Measurements from ENCODE around the gene SH2D3A. TPM values are rescaled to one million over a fixed set of nuclear protein-coding genes. Genes with fewer than 3 reads are reported as not detected.
A peak's percentile ranks its signal among the peaks of the same experiment; 100 is the strongest.

Gene SH2D3A
- total and polyA plus RNA-seq, 2 of the 8 experiments (the other 6 are each of a cell fraction or from before 2014, with no cell fraction given): 14.5 to 22.1 TPM

DNA sequence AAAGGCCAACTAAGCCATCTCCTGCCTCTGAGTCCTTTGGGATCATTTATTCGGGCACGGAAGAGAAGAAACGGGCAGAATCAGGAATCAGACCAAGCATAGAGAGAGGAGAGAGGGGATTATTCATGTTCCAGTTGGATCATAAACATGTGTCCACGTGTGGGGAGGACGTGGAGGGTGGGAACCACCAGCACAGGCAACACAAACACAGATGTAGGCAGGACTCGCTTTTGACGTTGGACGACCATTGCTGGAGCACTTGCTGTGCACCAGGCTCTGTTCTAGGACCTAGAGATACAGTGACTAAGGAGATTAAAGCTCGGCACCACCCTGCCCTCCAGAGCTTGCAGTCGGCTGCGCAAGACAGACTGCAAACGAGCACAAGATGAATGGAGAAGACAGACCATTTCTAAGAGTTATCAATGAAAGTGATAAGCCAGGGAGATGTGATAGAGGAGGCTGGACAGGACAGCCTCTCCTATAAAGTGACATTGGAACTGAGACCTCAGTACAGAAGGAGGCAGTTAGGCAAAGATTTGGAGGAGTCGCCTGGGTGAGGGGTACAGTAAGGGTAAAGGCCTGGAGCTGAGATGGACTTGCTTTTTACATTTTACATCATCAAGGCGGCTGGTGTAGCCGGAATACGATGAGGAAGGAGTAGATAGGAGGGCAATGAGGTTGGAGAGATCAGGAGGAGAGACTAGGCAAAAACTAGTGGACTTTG, 716 bp downstream of the SH2D3A start:
- peak overlapping the region; percentile 92 for H3K18ac ChIP-seq (ENCODE audit: extremely low read depth, low read length)
- 0 out of 4 replicates have a peak, but pooled peaks cover 0 to under 1% of the 10 kb centered on the region in 2 experiments for H3K9me3 ChIP-seq (ENCODE audit: insufficient read depth in 2 of 2, low read depth in 1 of 2, low read length in 1 of 2)
- no peak overlapping the region for H3K56ac ChIP-seq (replicated peaks; ENCODE audit: insufficient read length, low read depth, low read length)
- peaks cover 15% of the 10 kb centered on the region for H3K23me2 ChIP-seq (ENCODE audit: low read depth, low read length)
- H3K27ac ChIP-seq (ENCODE audit: low read depth, low read length): peak overlapping the region; percentile 57
- peak overlapping the region; percentile 100 for H2BK12ac ChIP-seq (ENCODE audit: low read depth, low read length)
- DNase-seq (ENCODE audit: low read depth in 1 of 2, low spot score in 2 of 2) (no peak), FAIRE-seq (no peak)
- peak overlapping the region; percentile 5; the same call in 1 of the 2 replicates for H2BK20ac ChIP-seq (ENCODE audit: low read length)
- H3K36me3 ChIP-seq (ENCODE audit: control insufficient read depth in 2 of 4, insufficient read depth in 4 of 4, low read length in 3 of 4): no peaks in the 10 kb centered on the region; a peak in 1 of 8 replicates
- H4K20me1 ChIP-seq (replicated peaks in 1 of 2; ENCODE audit: control insufficient read depth in 1 of 2, insufficient read depth in 2 of 2, low read length in 2 of 2): no peaks in the 10 kb centered on the region
- TF ChIP-seq CTBP2 (IDR thresholded peaks at IDR 0.05; ENCODE audit: borderline replicate concordance, insufficient read depth, insufficient read length, low read length) (peak; percentile 2), BRCA1 (IDR thresholded peaks at IDR 0.05; ENCODE audit: low read depth, low read length) (no peak), POLR2AphosphoS5 (IDR thresholded peaks at IDR 0.05; ENCODE audit: low read depth, low read length) (no peak), RAD21 (IDR thresholded peaks at IDR 0.05 in 1 of 2, conservative IDR thresholded peaks at IDR 0.05 in 1 of 2; ENCODE audit: low read depth in 2 of 2, low read length in 2 of 2) (no peak), EZH2 (IDR thresholded peaks at IDR 0.05; ENCODE audit: low read depth, low read length, severe bottlenecking) (no peak), SIX5 (IDR thresholded peaks at IDR 0.05; ENCODE audit: low read depth, low read length) (no peak)
- TF ChIP-seq, protein P1, sequence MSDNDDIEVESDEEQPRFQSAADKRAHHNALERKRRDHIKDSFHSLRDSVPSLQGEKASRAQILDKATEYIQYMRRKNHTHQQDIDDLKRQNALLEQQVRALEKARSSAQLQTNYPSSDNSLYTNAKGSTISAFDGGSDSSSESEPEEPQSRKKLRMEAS (IDR thresholded peaks at IDR 0.05): no peak
- no peak overlapping the region; the same call in 1 of the 2 replicates for H4K8ac ChIP-seq (ENCODE audit: extremely low read depth, insufficient read depth, low read length)
- H3K23ac ChIP-seq (ENCODE audit: insufficient read length): no peak overlapping the region
- H3K14ac ChIP-seq (ENCODE audit: insufficient read length): no peak overlapping the region
- H2AK5ac ChIP-seq (ENCODE audit: low read depth, low read length): peak overlapping the region; percentile 87; the same call in 1 of the 2 replicates
- H4K5ac ChIP-seq (ENCODE audit: insufficient read length, low read depth, low read length): no peak overlapping the region
- no peaks in the 10 kb centered on the region for H3K27me3 ChIP-seq (replicated peaks in 1 of 4; ENCODE audit: control insufficient read depth in 3 of 4, extremely low read depth in 1 of 4, insufficient read depth in 3 of 4, low read length in 3 of 4)
- peak overlapping the region; percentile 56 for H2BK120ac ChIP-seq (replicated peaks; ENCODE audit: low read depth, low read length)
- POLR2A ChIA-PET (ENCODE audit: partially characterized antibody): interaction anchor here (1.4 to 5.7 kb wide), 7 partner anchors 10 to 48 kb away, joined by 3 to 53 read pairs (median 6); partner anchors contain the start of genes GPR108 and TRIP10
- H3K4ac ChIP-seq (replicated peaks; ENCODE audit: insufficient read length, low read depth, low read length): peak overlapping the region; percentile 75
- peak overlapping the region; percentile 61 to 84 (median 83) for H3K4me3 ChIP-seq (ENCODE audit: extremely low read depth in 1 of 4, insufficient read depth in 2 of 4, low read depth in 3 of 4, low read length in 4 of 4)
- H3K9ac ChIP-seq (replicated peaks in 1 of 4; ENCODE audit: extremely low read depth in 1 of 4, low read depth in 3 of 4, low read length in 3 of 4): peak overlapping the region in 3 of 4 experiments; percentile 59 to 72 (median 60); a peak in 6 of 7 replicates
- peaks cover 0 to 6% (median 5%) of the 10 kb centered on the region in 4 experiments; a peak in 5 of 7 replicates for H3K4me1 ChIP-seq (replicated peaks in 1 of 4; ENCODE audit: control insufficient read depth in 3 of 4, insufficient read depth in 4 of 4, low read length in 3 of 4)
- H3K79me2 ChIP-seq (ENCODE audit: control insufficient read depth in 1 of 2, insufficient read depth in 2 of 2, low read length in 2 of 2): peaks cover 0 to 7% of the 10 kb centered on the region in 2 experiments; a peak in 2 of 4 replicates
- peak overlapping the region; percentile 96 for H2BK5ac ChIP-seq (ENCODE audit: low read depth, low read length)
- H2AFZ ChIP-seq (ENCODE audit: low read length): no peak overlapping the region
- peak overlapping the region; percentile 50 for H2BK15ac ChIP-seq (ENCODE audit: low read length)
- peaks cover 10% of the 10 kb centered on the region for H3K79me1 ChIP-seq (ENCODE audit: low read depth, low read length)
- H3K4me2 ChIP-seq (ENCODE audit: insufficient read depth in 1 of 2, low read depth in 2 of 2, low read length in 2 of 2): peak overlapping the region; percentile 87 to 99
- WGBS, 2 experiments (ENCODE audit: extremely low coverage in 1 of 2, insufficient coverage in 1 of 2, insufficient read length in 1 of 2, insufficient replicate concordance in 2 of 2, low coverage in 1 of 2, low lambda C conversion rate in 2 of 2, missing lambda C conversion rate in 1 of 2): 14% methylated on average over 16 of the region's 16 CpGs; no CpG with 5 or more reads in 1 of the 2 experiments
- peak overlapping the region; percentile 63 for H4K91ac ChIP-seq (replicated peaks; ENCODE audit: insufficient read length, low read length)
- CTCF ChIA-PET (ENCODE audit: partially characterized antibody): interaction anchor here (1.1 to 1.6 kb wide), 4 partner anchors 28 to 97 kb away, joined by 3 to 4 read pairs (median 4); no protein-coding TSS in a partner anchor

Data from H1 (cell line).